Transverse colon (tissue), 4 donors: ENCODE data around the gene WDR64. TPM values are rescaled to one million over a fixed set of nuclear protein-coding genes. Genes with fewer than 3 reads are reported as not detected.

Experiments
- DNase-seq: peaks from one replicate; pipeline ENCODE4 v3.0.0-alpha.2; 2019
- H3K27ac ChIP-seq, 4 donors: fragments of 200-600 bp; sonication (generic); 2 replicates each; pipeline ENCODE4 v1.5.1; 2016 to 2018; ENCODE audit warnings: inconsistent platforms in 4 of 4
- H3K27me3 ChIP-seq: fragments of 200-600 bp; sonication (generic); 2 replicates; pipeline ENCODE4 v1.5.1; 2017; ENCODE audit warnings: inconsistent platforms
- H3K36me3 ChIP-seq, 4 donors: fragments of 200-600 bp; sonication (generic); 2 replicates each; pipeline ENCODE4 v1.5.1; 2017 to 2019; ENCODE audit warnings: inconsistent platforms in 4 of 4
- H3K4me1 ChIP-seq, 4 donors: fragments of 200-600 bp; sonication (generic); 2 replicates each; pipeline ENCODE4 v1.5.1; 2017 to 2020; ENCODE audit warnings: inconsistent platforms in 4 of 4
- H3K4me3 ChIP-seq, 4 donors: fragments of 200-600 bp; sonication (generic); 1 replicate in 1 of 4; 2 replicates in 3 of 4; pipeline versions ENCODE4 v1.5.1 to v1.6.1; 2017 to 2019; ENCODE audit warnings: inconsistent platforms in 4 of 4
- H3K9me3 ChIP-seq, 2 donors: fragments of 200-600 bp; sonication (generic); 2 replicates each; pipeline ENCODE4 v1.5.1; 2017 to 2019; ENCODE audit warnings: inconsistent platforms in 2 of 2
- EP300 ChIP-seq: sonication (generic); formaldehyde crosslinking; IDR thresholded peaks from one replicate; pipeline ENCODE4 v1.6.1; 2017; ENCODE audit warnings: antibody characterized with exemption, low read depth
- POLR2A ChIP-seq: fragments of 450-650 bp; IDR thresholded peaks from one replicate; pipeline ENCODE4 v1.6.1; 2016; ENCODE audit warnings: antibody characterized with exemption, mild to moderate bottlenecking, moderate library complexity
- POLR2AphosphoS5 ChIP-seq, 3 donors: sonication (generic); formaldehyde crosslinking; IDR thresholded peaks; one replicate each; pipeline ENCODE4 v1.6.1; 2016; ENCODE audit warnings: antibody characterized with exemption in 3 of 3
- WGBS, 2 donors: methylation state at CpG; one replicate each; pipeline ENCODE4 v1.1.5; 2018; ENCODE audit warnings: low coverage in 1 of 2; 5-methylcytosine and 5-hydroxymethylcytosine counted together
- in situ Hi-C, 4 donors: fragments of 200-750 bp; cut with MboI; loops; one replicate each; pipeline versions ENCODE4 v1.15.0 to v1.15.1; 2017; ENCODE audit warnings: low sequenced_read_pairs in 3 of 4, low pct_ligation_motif_present in 1 of 4, low pct_unique_long_range_greater_than_20kb in 1 of 4
- intact Hi-C: fragments of 100-400 bp; cut with DNase I; formaldehyde crosslinking; loops from one replicate; pipeline ENCODE4 v1.15.1; 2023; ENCODE audit warnings: low total_unique reads
- total RNA-seq, 4 donors: library from RNA; depleted of rRNA; stranded (reverse); fragments of >200 nt; gene quantifications; one replicate each; pipeline ENCODE4 v1.1.0, GENCODE V29; 2016
- TF ChIP-seq, protein P1 (sequence below), 5 experiments: fragments of 200-600 bp in 3 of 5; fragments of 450-650 bp in 2 of 5; sonication (generic) in 3 of 5; IDR thresholded peaks; 1 replicate in 2 of 5; 2 replicates in 3 of 5; pipeline ENCODE4 v1.5.1; 2016 to 2017; ENCODE audit warnings: antibody characterized with exemption in 5 of 5, inconsistent platforms in 3 of 5, mild to moderate bottlenecking in 2 of 5, moderate library complexity in 1 of 5

WDR64 gene
- total RNA-seq, 4 donors from 2014 or later, result not detected

DNA sequence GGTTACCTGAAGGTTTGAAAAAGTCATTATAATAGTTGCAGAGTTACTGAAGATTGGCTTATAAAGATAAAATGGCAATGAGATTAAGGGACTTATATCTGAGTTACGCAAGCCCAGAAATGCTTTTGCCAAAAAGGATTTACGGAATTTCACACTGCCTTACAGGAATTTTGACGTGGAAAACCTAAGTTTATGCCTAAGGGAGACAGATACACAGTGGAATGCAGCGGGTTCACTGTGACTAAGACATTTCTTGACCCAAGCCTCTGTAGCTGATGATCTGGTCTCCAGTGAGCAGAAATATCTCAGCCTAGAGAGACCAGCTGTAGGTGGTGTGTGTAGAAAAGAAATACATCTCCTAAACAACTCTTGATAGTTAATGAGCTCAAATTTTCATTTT, 185.8 kb downstream of the WDR64 start:
- TF ChIP-seq POLR2AphosphoS5 (IDR thresholded peaks at IDR 0.05) (no peak), POLR2A (no peak), EP300 (no peak)
- TF ChIP-seq, protein P1, sequence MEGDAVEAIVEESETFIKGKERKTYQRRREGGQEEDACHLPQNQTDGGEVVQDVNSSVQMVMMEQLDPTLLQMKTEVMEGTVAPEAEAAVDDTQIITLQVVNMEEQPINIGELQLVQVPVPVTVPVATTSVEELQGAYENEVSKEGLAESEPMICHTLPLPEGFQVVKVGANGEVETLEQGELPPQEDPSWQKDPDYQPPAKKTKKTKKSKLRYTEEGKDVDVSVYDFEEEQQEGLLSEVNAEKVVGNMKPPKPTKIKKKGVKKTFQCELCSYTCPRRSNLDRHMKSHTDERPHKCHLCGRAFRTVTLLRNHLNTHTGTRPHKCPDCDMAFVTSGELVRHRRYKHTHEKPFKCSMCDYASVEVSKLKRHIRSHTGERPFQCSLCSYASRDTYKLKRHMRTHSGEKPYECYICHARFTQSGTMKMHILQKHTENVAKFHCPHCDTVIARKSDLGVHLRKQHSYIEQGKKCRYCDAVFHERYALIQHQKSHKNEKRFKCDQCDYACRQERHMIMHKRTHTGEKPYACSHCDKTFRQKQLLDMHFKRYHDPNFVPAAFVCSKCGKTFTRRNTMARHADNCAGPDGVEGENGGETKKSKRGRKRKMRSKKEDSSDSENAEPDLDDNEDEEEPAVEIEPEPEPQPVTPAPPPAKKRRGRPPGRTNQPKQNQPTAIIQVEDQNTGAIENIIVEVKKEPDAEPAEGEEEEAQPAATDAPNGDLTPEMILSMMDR (IDR thresholded peaks at IDR 0.05), result no peak
- intact Hi-C loops, result no loop called here
- H3K9me3 ChIP-seq, result no peaks in the 10 kb centered on the region
- in situ Hi-C loops, result loop anchor here in 3 of 4 donors (25.0 kb wide), 3 partner anchors 226 to 326 kb away; partner anchors contain the start of genes FH (in 1 of the 3) and KMO (in 1 of the 3)
- DNase-seq, result no peak
- peaks cover 17% of the 10 kb centered on the region for H3K27me3 ChIP-seq
- H3K4me1 ChIP-seq, result no peaks in the 10 kb centered on the region
- H3K4me3 ChIP-seq, result no peak overlapping the region
- WGBS, 2 donors, result 82 to 86% methylated on average over 4 of the region's 4 CpGs
- no peak overlapping the region for H3K27ac ChIP-seq
- no peaks in the 10 kb centered on the region for H3K36me3 ChIP-seq

- in situ Hi-C loops, result loop anchor here in 3 of 4 donors (25.0 kb wide), 3 partner anchors 227 to 327 kb away; partner anchors contain the start of genes FH (in 1 of the 3) and KMO (in 1 of the 3)
- 86 to 94% methylated on average over 3 to 5 of the region's 5 CpGs for WGBS, 2 donors
- TF ChIP-seq, protein P1 (IDR thresholded peaks at IDR 0.05), result no peak
- TF ChIP-seq POLR2AphosphoS5 (IDR thresholded peaks at IDR 0.05) (no peak), POLR2A (no peak), EP300 (no peak)
- no peak overlapping the region for H3K27ac ChIP-seq
- no peak for DNase-seq
- H3K9me3 ChIP-seq, result no peaks in the 10 kb centered on the region
- H3K36me3 ChIP-seq, result no peaks in the 10 kb centered on the region
- H3K27me3 ChIP-seq, result peaks cover 12% of the 10 kb centered on the region
- H3K4me3 ChIP-seq, result no peak overlapping the region
- intact Hi-C loops, result no loop called here
- H3K4me1 ChIP-seq, result no peaks in the 10 kb centered on the region
Measured at GRCh38 chr1:241838897-241839296, 186.8 kb downstream of the WDR64 start.

DNA sequence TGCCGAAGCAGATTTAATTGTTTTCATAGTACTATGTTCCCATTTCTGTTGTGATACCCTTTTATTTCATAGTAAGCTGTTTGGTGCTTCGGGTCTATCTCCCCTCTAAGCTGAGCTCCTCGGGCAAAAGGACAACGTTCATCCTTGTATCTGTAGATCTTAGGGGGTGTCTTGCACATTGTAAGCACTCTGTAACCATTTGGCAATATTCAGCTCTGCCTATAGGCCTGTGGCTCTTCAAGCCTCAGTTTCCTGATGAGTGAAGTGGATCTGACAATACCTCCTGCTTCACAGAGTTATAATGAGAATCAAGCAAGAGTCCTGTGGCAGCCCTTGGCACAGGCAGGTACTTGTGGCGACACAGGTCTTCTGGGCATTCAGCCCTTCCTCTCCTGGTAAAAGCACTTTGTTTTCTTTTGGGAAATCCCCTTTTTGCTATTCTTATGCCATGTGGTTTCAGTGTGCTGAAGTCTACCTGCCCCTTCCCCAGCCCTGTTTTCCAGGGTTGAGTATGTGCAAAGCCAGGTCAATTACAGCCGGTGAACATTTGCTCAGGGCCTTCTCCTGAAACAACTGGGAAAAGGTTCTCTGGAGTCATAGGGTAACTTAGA, 187.4 kb downstream of the WDR64 start:
- no peaks in the 10 kb centered on the region for H3K9me3 ChIP-seq
- 83 to 89% methylated on average over 5 to 6 of the region's 6 CpGs for WGBS, 2 donors
- intact Hi-C loops (no loop called here), in situ Hi-C loops (loop anchor here in 3 of 4 donors (25.0 kb wide), 3 partner anchors 227 to 327 kb away; partner anchors contain the start of genes FH (in 1 of the 3) and KMO (in 1 of the 3))
- DNase-seq, result no peak
- H3K27ac ChIP-seq, result no peak overlapping the region
- no peaks in the 10 kb centered on the region for H3K36me3 ChIP-seq
- H3K4me3 ChIP-seq, result no peak overlapping the region
- TF ChIP-seq POLR2AphosphoS5 (IDR thresholded peaks at IDR 0.05) (no peak), EP300 (no peak), POLR2A (no peak)
- TF ChIP-seq, protein P1 (IDR thresholded peaks at IDR 0.05), result no peak
- no peaks in the 10 kb centered on the region for H3K4me1 ChIP-seq
- peaks cover 11% of the 10 kb centered on the region for H3K27me3 ChIP-seq

DNA sequence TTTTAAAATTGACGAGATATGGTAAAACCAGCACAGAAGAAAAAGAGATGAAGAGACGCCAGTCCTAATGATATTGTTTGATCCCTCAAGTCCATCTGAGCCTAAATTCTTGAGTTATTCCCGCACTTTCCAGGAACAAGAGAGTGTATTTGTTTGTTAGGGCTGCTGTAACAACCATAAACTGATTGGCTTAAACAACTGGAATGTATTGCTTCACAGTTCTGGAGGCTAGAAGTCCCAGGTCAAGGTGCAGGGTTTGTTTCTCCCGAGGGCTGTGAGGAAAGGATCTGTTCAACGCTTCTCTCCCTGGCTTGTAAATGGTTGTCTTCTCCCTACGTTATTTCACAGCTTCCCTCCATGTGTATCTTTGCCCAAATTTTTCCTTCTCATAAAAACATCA, 188.1 kb downstream of the WDR64 start:
- WGBS, 2 donors, result 68 to 81% methylated on average over 6 of the region's 6 CpGs
- Histone ChIP-seq H3K36me3 (no peaks in the 10 kb centered on the region), H3K27me3 (peaks cover 6% of the 10 kb centered on the region), H3K4me1 (no peaks in the 10 kb centered on the region), H3K27ac (no peak overlapping the region), H3K4me3 (no peak overlapping the region), H3K9me3 (no peaks in the 10 kb centered on the region)
- TF ChIP-seq POLR2A, result no peak
- no peak for TF ChIP-seq POLR2AphosphoS5 (IDR thresholded peaks at IDR 0.05)
- TF ChIP-seq, protein P1 (IDR thresholded peaks at IDR 0.05), result no peak
- no peak for TF ChIP-seq EP300
- in situ Hi-C loops (loop anchor here in 3 of 4 donors (25.0 kb wide), 3 partner anchors 228 to 328 kb away; partner anchors contain the start of genes FH (in 1 of the 3) and KMO (in 1 of the 3)), intact Hi-C loops (no loop called here)
- DNase-seq, result no peak
